Trophoblast cell (in vitro differentiated cells and primary cell): ENCODE data around the gene PFDN1.

ENCODE experiments used
- DNase-seq, 2 donors: peaks; one replicate each; pipeline ENCODE4 v3.0.0-alpha.2; 2016
- H2AFZ ChIP-seq: 2 replicates; pipeline ENCODE4 v1.6.1; 2013; ENCODE audit warnings: low read length, moderate library complexity, mild to moderate bottlenecking; ENCODE audit not compliant: insufficient read depth, poor library complexity
- H2AK5ac ChIP-seq: 2 replicates; pipeline ENCODE4 v1.6.1; 2013; ENCODE audit warnings: mild to moderate bottlenecking, low read length
- H2BK120ac ChIP-seq: 2 replicates; pipeline ENCODE4 v1.6.1; 2013; ENCODE audit warnings: low read length, mild to moderate bottlenecking, moderate library complexity; ENCODE audit not compliant: insufficient read depth, poor library complexity
- H2BK12ac ChIP-seq: 2 replicates; pipeline ENCODE4 v1.6.1; 2013; ENCODE audit warnings: mild to moderate bottlenecking, low read length, moderate library complexity
- H2BK5ac ChIP-seq: 2 replicates; pipeline ENCODE4 v1.6.1; 2013; ENCODE audit warnings: low read length, low read depth, moderate library complexity, mild to moderate bottlenecking; ENCODE audit not compliant: poor library complexity
- H3K14ac ChIP-seq: 2 replicates; pipeline ENCODE4 v1.6.1; 2013; ENCODE audit warnings: mild to moderate bottlenecking, low read length
- H3K18ac ChIP-seq: 2 replicates; pipeline ENCODE4 v1.6.1; 2013; ENCODE audit warnings: mild to moderate bottlenecking, low read length
- H3K23ac ChIP-seq: 2 replicates; pipeline ENCODE4 v1.6.1; 2013; ENCODE audit warnings: low read length
- H3K27ac ChIP-seq: 2 replicates; pipeline ENCODE4 v1.5.1; 2013; ENCODE audit warnings: low read depth, mild to moderate bottlenecking, inconsistent platforms, low read length, moderate library complexity
- H3K27me3 ChIP-seq: 2 replicates; pipeline ENCODE4 v1.6.1; 2013; ENCODE audit warnings: inconsistent platforms, mild to moderate bottlenecking, low read length, moderate library complexity; ENCODE audit not compliant: insufficient read depth
- H3K36me3 ChIP-seq, 2 experiments: 1 replicate in 1 of 2; 2 replicates in 1 of 2; pipeline ENCODE4 v1.6.1; 2013; ENCODE audit warnings: low read length in 2 of 2, mild to moderate bottlenecking in 2 of 2, moderate library complexity in 1 of 2; ENCODE audit not compliant: insufficient read depth in 2 of 2, control insufficient read depth in 1 of 2
- H3K4ac ChIP-seq: 2 replicates; pipeline ENCODE4 v1.6.1; 2013; ENCODE audit warnings: low read depth, mild to moderate bottlenecking, low read length, moderate library complexity
- H3K4me1 ChIP-seq, 2 experiments: 1 replicate in 1 of 2; 2 replicates in 1 of 2; pipeline ENCODE4 v1.6.1; 2013; ENCODE audit warnings: low read length in 2 of 2, mild to moderate bottlenecking in 2 of 2, moderate library complexity in 1 of 2; ENCODE audit not compliant: insufficient read depth in 2 of 2, control insufficient read depth in 1 of 2
- H3K4me2 ChIP-seq: 2 replicates; pipeline ENCODE4 v1.6.1; 2013; ENCODE audit warnings: inconsistent platforms, mild to moderate bottlenecking, low read length, moderate library complexity
- H3K4me3 ChIP-seq: 2 replicates; pipeline ENCODE4 v1.5.1; 2013; ENCODE audit warnings: mild to moderate bottlenecking, low read depth, low read length, inconsistent platforms
- H3K79me1 ChIP-seq: one replicate; pipeline ENCODE4 v1.6.1; 2013; ENCODE audit warnings: low read length
- H3K79me2 ChIP-seq: 2 replicates; pipeline ENCODE4 v1.6.1; 2013; ENCODE audit warnings: low read length, mild to moderate bottlenecking; ENCODE audit not compliant: control insufficient read depth, insufficient read depth, poor library complexity
- H3K9ac ChIP-seq: 2 replicates; pipeline ENCODE4 v1.6.1; 2013; ENCODE audit warnings: mild to moderate bottlenecking, low read length
- H3K9me3 ChIP-seq: 2 replicates; pipeline ENCODE4 v1.6.1; 2013; ENCODE audit warnings: low read depth, mild to moderate bottlenecking, control low read depth, inconsistent platforms, low read length; ENCODE audit not compliant: insufficient read depth
- H4K12ac ChIP-seq: 2 replicates; pipeline ENCODE4 v1.6.1; 2013; ENCODE audit warnings: low read depth, mild to moderate bottlenecking, low read length, moderate library complexity
- H4K8ac ChIP-seq: 2 replicates; pipeline ENCODE4 v1.6.1; 2013; ENCODE audit warnings: low read depth, mild to moderate bottlenecking, low read length, moderate library complexity
- H4K91ac ChIP-seq: one replicate; pipeline ENCODE4 v1.6.1; 2013; ENCODE audit warnings: low read depth, mild to moderate bottlenecking, low read length, moderate library complexity
- WGBS: extraction: QIAGEN DNeasy Blood & Tissue Kit; methylation state at CpG from one replicate; pipeline ENCODE4 v1.1.7; 2013; ENCODE audit warnings: missing lambda C conversion rate; ENCODE audit not compliant: insufficient read length, insufficient coverage; ENCODE audit errors: extremely low coverage; 5-methylcytosine and 5-hydroxymethylcytosine counted together

Gene PFDN1

DNA sequence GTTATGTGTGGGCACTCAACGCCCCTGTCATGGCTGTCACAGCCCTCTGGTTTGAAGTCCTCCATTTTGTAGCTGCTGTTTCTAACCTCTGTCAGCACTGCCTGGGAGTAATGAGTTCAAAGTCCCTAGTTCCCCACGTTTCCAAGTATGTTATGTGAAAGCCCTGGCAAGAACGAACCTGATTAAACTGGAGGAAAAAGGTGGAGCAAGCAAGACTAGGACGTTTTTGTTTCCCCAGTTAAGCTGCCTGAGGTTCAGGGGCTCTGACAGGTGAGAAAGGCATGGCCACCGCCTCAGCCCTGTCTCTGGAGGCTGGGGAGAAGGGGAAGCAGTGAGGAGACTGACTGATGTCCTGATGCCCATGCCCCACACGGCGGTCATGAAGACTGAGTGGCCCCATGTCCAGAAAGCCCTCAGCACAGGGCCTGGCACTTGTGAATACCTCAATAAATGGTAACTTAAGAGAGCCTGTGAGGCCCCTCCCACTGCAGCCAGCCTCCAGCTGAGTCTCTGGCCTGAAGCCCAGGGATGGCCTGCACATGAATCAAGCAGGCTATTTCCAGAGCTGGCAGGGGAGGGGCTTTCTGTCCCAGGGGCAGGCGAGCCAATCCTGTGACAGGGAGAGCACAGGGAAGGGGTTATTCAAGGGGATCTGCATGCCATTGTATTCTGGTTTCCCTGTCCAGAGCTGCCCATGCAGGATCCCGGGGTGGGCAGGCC lies 61.8 kb downstream of the PFDN1 start:
- H3K14ac ChIP-seq, result no peak overlapping the region
- H3K4ac ChIP-seq, result no peak overlapping the region
- H2BK12ac ChIP-seq, result no peak overlapping the region
- DNase-seq, result no peak
- H3K79me2 ChIP-seq, result no peaks in the 10 kb centered on the region
- H3K9me3 ChIP-seq, result peaks cover 1% of the 10 kb centered on the region
- no peak overlapping the region for H4K12ac ChIP-seq
- H3K27ac ChIP-seq, result no peak overlapping the region
- no peak overlapping the region for H3K9ac ChIP-seq
- H3K4me2 ChIP-seq, result no peak overlapping the region
- H3K79me1 ChIP-seq, result peaks cover 6% of the 10 kb centered on the region
- whole genome bisulfite sequencing, result no CpG with 5 or more reads among the region's 9 CpGs
- H2BK5ac ChIP-seq, result no peak overlapping the region
- no peak overlapping the region for H4K8ac ChIP-seq
- peaks cover 17 to 28% of the 10 kb centered on the region in 2 experiments for H3K4me1 ChIP-seq
- no peak overlapping the region for H3K4me3 ChIP-seq
- H3K23ac ChIP-seq, result no peak overlapping the region
- H2BK120ac ChIP-seq, result no peak overlapping the region
- no peaks in the 10 kb centered on the region for H3K27me3 ChIP-seq
- H3K18ac ChIP-seq, result peak overlapping the region; percentile 41
- no peak overlapping the region for H2AK5ac ChIP-seq
- no peak overlapping the region for H4K91ac ChIP-seq
- H2AFZ ChIP-seq, result no peak overlapping the region
- peaks cover 12 to 14% of the 10 kb centered on the region in 2 experiments for H3K36me3 ChIP-seq

DNA sequence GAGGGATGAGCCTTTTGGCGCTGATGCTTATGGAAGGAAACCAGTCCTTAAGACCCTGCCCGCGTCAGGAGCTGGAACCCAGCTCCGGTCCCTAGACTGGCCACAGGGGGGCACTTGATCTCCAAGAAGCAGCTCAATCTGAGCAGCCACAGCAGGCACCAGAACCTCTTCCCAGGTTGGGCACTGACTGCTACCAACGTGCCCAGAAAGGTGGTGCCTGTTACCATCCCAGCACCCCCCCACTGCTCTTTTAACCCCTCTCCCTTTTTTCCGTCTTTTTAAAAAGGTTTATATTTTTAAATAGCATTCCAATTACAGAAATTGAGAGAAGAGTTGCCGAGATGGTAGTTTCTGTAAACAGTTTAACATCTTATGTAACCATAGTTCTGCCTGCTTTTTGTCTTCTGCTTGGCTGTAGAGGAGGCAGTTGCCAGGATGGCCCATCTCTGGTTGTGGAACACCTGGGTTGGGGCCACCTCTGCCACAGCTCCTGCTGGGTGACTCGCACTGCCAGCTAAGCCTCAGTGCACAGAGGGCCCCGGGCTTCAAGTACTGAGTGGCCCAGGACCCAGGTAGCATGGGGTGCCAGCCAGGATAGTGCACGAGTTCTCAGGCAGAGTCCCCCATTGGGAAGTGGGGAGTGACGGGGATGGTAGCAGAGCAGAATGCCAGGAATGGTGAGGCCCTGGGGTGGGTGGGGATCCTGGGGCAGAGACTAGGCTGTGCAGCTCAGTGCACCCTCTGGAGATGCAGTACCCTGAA lies 62.8 kb downstream of the PFDN1 start:
- H3K4me2 ChIP-seq, result no peak overlapping the region
- no peak overlapping the region for H2BK12ac ChIP-seq
- no CpG with 5 or more reads among the region's 11 CpGs for WGBS
- H3K27ac ChIP-seq, result no peak overlapping the region
- no peak overlapping the region for H2BK5ac ChIP-seq
- no peak overlapping the region for H2AK5ac ChIP-seq
- no peaks in the 10 kb centered on the region for H3K79me1 ChIP-seq
- no peaks in the 10 kb centered on the region for H3K27me3 ChIP-seq
- H3K4me3 ChIP-seq, result no peak overlapping the region
- H4K8ac ChIP-seq, result no peak overlapping the region
- H3K4ac ChIP-seq, result no peak overlapping the region
- no peak overlapping the region for H3K9ac ChIP-seq
- peaks cover 8 to 13% of the 10 kb centered on the region in 2 experiments for H3K36me3 ChIP-seq
- no peaks in the 10 kb centered on the region for H3K79me2 ChIP-seq
- H3K14ac ChIP-seq, result no peak overlapping the region
- no peak overlapping the region for H4K91ac ChIP-seq
- peak; percentile 17 to 58 for DNase-seq
- H3K18ac ChIP-seq, result no peak overlapping the region
- peaks cover 1% of the 10 kb centered on the region for H3K9me3 ChIP-seq
- H2AFZ ChIP-seq, result no peak overlapping the region
- no peak overlapping the region for H2BK120ac ChIP-seq
- no peak overlapping the region for H4K12ac ChIP-seq
- H3K4me1 ChIP-seq, result peaks cover 8 to 18% of the 10 kb centered on the region in 2 experiments
- no peak overlapping the region for H3K23ac ChIP-seq

DNA sequence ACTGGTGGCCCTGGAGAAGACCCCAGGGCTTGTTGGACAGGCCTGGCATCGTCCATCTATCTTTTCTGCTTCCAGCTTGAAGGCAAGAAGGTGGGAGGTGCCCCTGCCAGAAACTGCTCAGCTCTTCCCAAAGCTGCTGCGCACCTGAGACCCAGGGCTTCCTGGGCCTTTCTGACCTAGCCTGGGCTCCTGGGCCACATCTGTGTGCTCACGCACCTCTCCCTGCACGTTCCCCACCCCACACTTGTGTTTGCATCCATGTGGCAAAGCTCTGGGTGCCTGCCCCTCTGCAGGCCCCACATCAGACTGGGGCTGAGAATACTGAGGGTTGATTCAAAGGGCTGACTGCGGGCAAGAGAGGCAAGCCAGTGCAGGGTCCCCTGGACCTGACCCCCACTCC lies 63.4 kb downstream of the PFDN1 start:
- Histone ChIP-seq H2AFZ (no peak overlapping the region), H3K27me3 (no peaks in the 10 kb centered on the region), H2BK12ac (no peak overlapping the region), H3K9me3 (peaks cover 1% of the 10 kb centered on the region), H3K23ac (no peak overlapping the region), H2AK5ac (no peak overlapping the region), H3K4me3 (no peak overlapping the region), H2BK120ac (no peak overlapping the region), H4K12ac (no peak overlapping the region), H4K8ac (no peak overlapping the region), H3K4me1 (peaks cover 8 to 14% of the 10 kb centered on the region in 2 experiments), H3K4ac (no peak overlapping the region), H3K79me1 (no peaks in the 10 kb centered on the region), H4K91ac (no peak overlapping the region), H3K9ac (no peak overlapping the region), H3K14ac (no peak overlapping the region), H3K27ac (no peak overlapping the region), H3K18ac (no peak overlapping the region), H3K79me2 (no peaks in the 10 kb centered on the region), H2BK5ac (no peak overlapping the region), H3K36me3 (peaks cover 8 to 10% of the 10 kb centered on the region in 2 experiments), H3K4me2 (no peak overlapping the region)
- DNase-seq, result no peak
- no CpG with 5 or more reads among the region's 5 CpGs for WGBS

DNA sequence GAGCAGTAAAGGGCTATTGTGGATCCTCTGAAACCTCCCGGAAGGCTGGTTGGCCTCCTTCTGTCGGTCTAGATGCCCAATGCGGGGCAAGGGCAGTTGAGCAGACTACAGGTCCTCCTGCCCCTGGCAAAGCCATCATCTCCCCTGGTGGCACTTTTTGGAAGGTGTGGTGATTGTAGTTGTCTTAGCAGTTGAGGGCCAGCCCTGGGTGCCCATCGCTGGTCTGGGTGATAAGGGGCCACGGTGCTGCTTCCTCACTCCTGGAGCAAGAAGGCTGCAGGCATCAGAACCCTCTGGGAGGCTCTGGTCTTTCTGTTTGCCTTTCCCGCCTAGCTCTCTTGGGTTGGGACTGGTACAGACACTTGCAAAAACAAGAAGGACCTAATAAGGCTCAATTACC lies 64.1 kb downstream of the PFDN1 start:
- Histone ChIP-seq H3K79me1 (no peaks in the 10 kb centered on the region), H3K36me3 (peaks cover 5 to 7% of the 10 kb centered on the region in 2 experiments), H3K4me2 (no peak overlapping the region), H3K14ac (no peak overlapping the region), H2AFZ (no peak overlapping the region), H3K9me3 (peaks cover 1% of the 10 kb centered on the region), H2BK5ac (no peak overlapping the region), H4K91ac (no peak overlapping the region), H3K9ac (no peak overlapping the region), H3K4me1 (peaks cover 8 to 14% of the 10 kb centered on the region in 2 experiments), H3K27ac (no peak overlapping the region), H2BK120ac (no peak overlapping the region), H4K12ac (no peak overlapping the region), H3K18ac (no peak overlapping the region), H3K4ac (no peak overlapping the region), H2BK12ac (no peak overlapping the region), H3K4me3 (no peak overlapping the region), H3K23ac (no peak overlapping the region), H3K79me2 (no peaks in the 10 kb centered on the region), H4K8ac (no peak overlapping the region), H3K27me3 (no peaks in the 10 kb centered on the region), H2AK5ac (no peak overlapping the region)
- no CpG with 5 or more reads among the region's 6 CpGs for WGBS
- DNase-seq, result no peak
